ENCODE data around the gene CDO1. TPM values are rescaled to one million over a fixed set of nuclear protein-coding genes. Genes with fewer than 3 reads are reported as not detected.
"Not testable (repeated sequence)": the region's sequence is repeated elsewhere in the genome, so short reads cannot be mapped to it uniquely, and the experiment has no call there.

The CDO1 gene
- total and polyA plus RNA-seq, 4 experiments from 2014 or later: 1.1 to 1.4 TPM; not detected in 2

GRCh38 chr5:115808066-115808465 is 8.4 kb downstream of the CDO1 start:
- DNase-seq; H3K4me1 ChIP-seq (ENCODE audit: insufficient read depth, low read length); H3K4me3 Mint-ChIP-seq; CTCF ChIA-PET (ENCODE audit: partially characterized antibody); H3K36me3 Mint-ChIP-seq; H3K36me3 ChIP-seq (ENCODE audit: insufficient read depth, low read length); H3K27ac Mint-ChIP-seq; H3K4me3 ChIP-seq (ENCODE audit: low read length in 2 of 2); H3K4me1 Mint-ChIP-seq; H3K9me3 ChIP-seq (ENCODE audit: control insufficient read depth in 1 of 2, low read length in 2 of 2); POLR2A ChIA-PET (ENCODE audit: partially characterized antibody); intact Hi-C loops (cut with micrococcal nuclease); H3K27ac ChIP-seq (ENCODE audit: low read depth, low read length); H3K27me3 ChIP-seq (ENCODE audit: insufficient read depth, low read length); H3K9me3 Mint-ChIP-seq: not testable (repeated sequence)
- peaks cover 12 to 15% of the 10 kb centered on the region in 2 donors for H3K27me3 Mint-ChIP-seq

- Mint-ChIP-seq H3K27ac (no peak overlapping the region), H3K4me3 (no peak overlapping the region), H3K9me3 (peaks cover 0 to 2% (median 0%) of the 10 kb centered on the region in 8 donors), H3K4me1 (peaks cover 0 to 3% (median 0%) of the 10 kb centered on the region in 4 donors), H3K27me3 (peaks cover 11 to 14% of the 10 kb centered on the region in 2 donors), H3K36me3 (no peaks in the 10 kb centered on the region)
- POLR2A ChIA-PET (ENCODE audit: partially characterized antibody): no interaction called here
- Histone ChIP-seq H3K36me3 (ENCODE audit: insufficient read depth, low read length) (no peaks in the 10 kb centered on the region), H3K27me3 (ENCODE audit: insufficient read depth, low read length) (no peaks in the 10 kb centered on the region), H3K27ac (ENCODE audit: low read depth, low read length) (no peak overlapping the region), H3K4me3 (ENCODE audit: low read length in 2 of 2) (no peak overlapping the region), H3K4me1 (ENCODE audit: insufficient read depth, low read length) (no peaks in the 10 kb centered on the region), H3K9me3 (ENCODE audit: control insufficient read depth in 1 of 2, low read length in 2 of 2) (no peaks in the 10 kb centered on the region)
- intact Hi-C loops (cut with micrococcal nuclease): no loop called here
- CTCF ChIA-PET (ENCODE audit: partially characterized antibody): no interaction called here
- no peak for DNase-seq
These were observed 8.8 kb downstream of the CDO1 start for GRCh38 chr5:115807654-115808052.

GRCh38 chr5:115806986-115807653 is 9.3 kb downstream of the CDO1 start:
- intact Hi-C loops (cut with micrococcal nuclease): no loop called here
- Histone ChIP-seq H3K9me3 (ENCODE audit: control insufficient read depth in 1 of 2, low read length in 2 of 2) (no peaks in the 10 kb centered on the region), H3K27ac (ENCODE audit: low read depth, low read length) (no peak overlapping the region), H3K36me3 (ENCODE audit: insufficient read depth, low read length) (no peaks in the 10 kb centered on the region), H3K4me3 (ENCODE audit: low read length in 2 of 2) (no peak overlapping the region), H3K4me1 (ENCODE audit: insufficient read depth, low read length) (no peaks in the 10 kb centered on the region), H3K27me3 (ENCODE audit: insufficient read depth, low read length) (no peaks in the 10 kb centered on the region)
- POLR2A ChIA-PET (ENCODE audit: partially characterized antibody): no interaction called here
- no peaks in the 10 kb centered on the region for H3K36me3 Mint-ChIP-seq
- H3K4me1 Mint-ChIP-seq: peaks cover 0 to 3% (median 0%) of the 10 kb centered on the region in 4 donors
- CTCF ChIA-PET (ENCODE audit: partially characterized antibody): interaction anchor here (0.7 kb wide), 1 partner anchor 30 kb away, joined by 3 read pairs; no protein-coding TSS in a partner anchor
- no peak for DNase-seq
- H3K9me3 Mint-ChIP-seq: peaks cover 0 to 2% (median 0%) of the 10 kb centered on the region in 8 donors
- H3K4me3 Mint-ChIP-seq: no peak overlapping the region
- H3K27ac Mint-ChIP-seq: no peak overlapping the region
- peaks cover 10 to 11% of the 10 kb centered on the region in 2 donors for H3K27me3 Mint-ChIP-seq

GRCh38 chr5:115801984-115802383 is 14.5 kb downstream of the CDO1 start:
- ChIA-PET CTCF (ENCODE audit: partially characterized antibody) (no interaction called here), POLR2A (ENCODE audit: partially characterized antibody) (no interaction called here)
- Mint-ChIP-seq H3K27ac (no peak overlapping the region), H3K27me3 (peaks cover 2 to 12% of the 10 kb centered on the region in 2 donors), H3K9me3 (peaks cover 0 to 2% (median 0%) of the 10 kb centered on the region in 8 donors), H3K36me3 (no peaks in the 10 kb centered on the region), H3K4me1 (no peaks in the 10 kb centered on the region), H3K4me3 (no peak overlapping the region)
- Histone ChIP-seq H3K36me3 (ENCODE audit: insufficient read depth, low read length) (no peaks in the 10 kb centered on the region), H3K4me1 (ENCODE audit: insufficient read depth, low read length) (no peaks in the 10 kb centered on the region), H3K4me3 (ENCODE audit: low read length in 2 of 2) (no peak overlapping the region), H3K27ac (ENCODE audit: low read depth, low read length) (no peak overlapping the region), H3K27me3 (ENCODE audit: insufficient read depth, low read length) (no peaks in the 10 kb centered on the region), H3K9me3 (ENCODE audit: control insufficient read depth in 1 of 2, low read length in 2 of 2) (no peaks in the 10 kb centered on the region)
- no peak for DNase-seq
- intact Hi-C loops (cut with micrococcal nuclease): no loop called here

- CTCF ChIA-PET (ENCODE audit: partially characterized antibody): no interaction called here
- Mint-ChIP-seq H3K9me3 (peaks cover 0 to 2% (median 0%) of the 10 kb centered on the region in 8 donors), H3K27ac (no peak overlapping the region), H3K4me3 (no peak overlapping the region), H3K27me3 (peaks cover 4 to 12% of the 10 kb centered on the region in 2 donors), H3K36me3 (no peaks in the 10 kb centered on the region), H3K4me1 (no peaks in the 10 kb centered on the region)
- Histone ChIP-seq H3K27ac (ENCODE audit: low read depth, low read length) (no peak overlapping the region), H3K4me1 (ENCODE audit: insufficient read depth, low read length) (no peaks in the 10 kb centered on the region), H3K36me3 (ENCODE audit: insufficient read depth, low read length) (no peaks in the 10 kb centered on the region), H3K4me3 (ENCODE audit: low read length in 2 of 2) (no peak overlapping the region), H3K27me3 (ENCODE audit: insufficient read depth, low read length) (no peaks in the 10 kb centered on the region), H3K9me3 (ENCODE audit: control insufficient read depth in 1 of 2, low read length in 2 of 2) (no peaks in the 10 kb centered on the region)
- DNase-seq: no peak
- POLR2A ChIA-PET (ENCODE audit: partially characterized antibody): no interaction called here
- intact Hi-C loops (cut with micrococcal nuclease): no loop called here
These were observed 15.3 kb downstream of the CDO1 start for GRCh38 chr5:115801152-115801551.

GRCh38 chr5:115800108-115800507 is 16.4 kb downstream of the CDO1 start:
- H3K4me3 ChIP-seq (ENCODE audit: low read length in 2 of 2): no peak overlapping the region
- no peaks in the 10 kb centered on the region for H3K27me3 ChIP-seq (ENCODE audit: insufficient read depth, low read length)
- Mint-ChIP-seq H3K36me3 (no peaks in the 10 kb centered on the region), H3K27me3 (peaks cover 4 to 12% of the 10 kb centered on the region in 2 donors), H3K4me3 (no peak overlapping the region), H3K4me1 (no peaks in the 10 kb centered on the region), H3K27ac (no peak overlapping the region), H3K9me3 (peaks cover 0 to 2% (median 0%) of the 10 kb centered on the region in 8 donors)
- CTCF ChIA-PET (ENCODE audit: partially characterized antibody): no interaction called here
- DNase-seq: no peak
- intact Hi-C loops (cut with micrococcal nuclease): no loop called here
- POLR2A ChIA-PET (ENCODE audit: partially characterized antibody): no interaction called here
- no peaks in the 10 kb centered on the region for H3K4me1 ChIP-seq (ENCODE audit: insufficient read depth, low read length)
- H3K36me3 ChIP-seq (ENCODE audit: insufficient read depth, low read length): no peaks in the 10 kb centered on the region
- H3K27ac ChIP-seq (ENCODE audit: low read depth, low read length): no peak overlapping the region
- no peaks in the 10 kb centered on the region for H3K9me3 ChIP-seq (ENCODE audit: control insufficient read depth in 1 of 2, low read length in 2 of 2)

GRCh38 chr5:115798252-115798651 is 18.2 kb downstream of the CDO1 start:
- POLR2A ChIA-PET (ENCODE audit: partially characterized antibody): no interaction called here
- Mint-ChIP-seq H3K4me1 (no peaks in the 10 kb centered on the region), H3K27me3 (peaks cover 4 to 11% of the 10 kb centered on the region in 2 donors), H3K4me3 (no peak overlapping the region), H3K27ac (no peak overlapping the region), H3K9me3 (peaks cover 0 to 2% (median 0%) of the 10 kb centered on the region in 8 donors), H3K36me3 (no peaks in the 10 kb centered on the region)
- no peak overlapping the region for H3K4me3 ChIP-seq (ENCODE audit: low read length in 2 of 2)
- intact Hi-C loops (cut with micrococcal nuclease): no loop called here
- no peaks in the 10 kb centered on the region for H3K4me1 ChIP-seq (ENCODE audit: insufficient read depth, low read length)
- no peak for DNase-seq
- no peaks in the 10 kb centered on the region for H3K27me3 ChIP-seq (ENCODE audit: insufficient read depth, low read length)
- no peaks in the 10 kb centered on the region for H3K9me3 ChIP-seq (ENCODE audit: control insufficient read depth in 1 of 2, low read length in 2 of 2)
- CTCF ChIA-PET (ENCODE audit: partially characterized antibody): interaction anchor here (1.1 kb wide), 1 partner anchor 10 kb away, joined by 3 read pairs; no protein-coding TSS in a partner anchor
- H3K36me3 ChIP-seq (ENCODE audit: insufficient read depth, low read length): no peaks in the 10 kb centered on the region
- H3K27ac ChIP-seq (ENCODE audit: low read depth, low read length): no peak overlapping the region

Measured in CD4-positive, alpha-beta memory T cell (primary cell).